Chondrocyte (in vitro differentiated cells): Measurements from ENCODE around the gene SNN. TPM values are rescaled to one million over a fixed set of nuclear protein-coding genes. Genes with fewer than 3 reads are reported as not detected.

Experiments
- DNase-seq: peaks from one replicate; pipeline ENCODE4 v3.0.0; 2021; ENCODE audit warnings: mixed read lengths, low spot score
- H3K27ac Mint-ChIP-seq: one replicate; pipeline ENCODE4 v1.8.0; 2021; ENCODE audit warnings: mild to moderate bottlenecking, moderate library complexity, mixed read lengths; ENCODE audit not compliant: unreplicated experiment
- H3K27me3 Mint-ChIP-seq: 2 replicates; pipeline ENCODE4 v1.8.0; 2021; ENCODE audit warnings: low read depth, mixed read lengths
- H3K36me3 Mint-ChIP-seq: 2 replicates; pipeline ENCODE4 v1.8.0; 2021; ENCODE audit warnings: low read depth, mixed read lengths
- H3K4me1 Mint-ChIP-seq: 2 replicates; pipeline ENCODE4 v1.8.0; 2021; ENCODE audit warnings: low read depth, mild to moderate bottlenecking, mixed read lengths
- H3K4me3 Mint-ChIP-seq: one replicate; pipeline ENCODE4 v1.8.0; 2021; ENCODE audit warnings: mild to moderate bottlenecking, moderate library complexity, mixed read lengths; ENCODE audit not compliant: unreplicated experiment
- H3K9me3 Mint-ChIP-seq: 2 replicates; pipeline ENCODE4 v1.8.0; 2021; ENCODE audit warnings: low read depth, mixed read lengths
- total RNA-seq: library from RNA; stranded (reverse); gene quantifications from 3 replicates; pipeline ENCODE4 v1.2.1, GENCODE V29; 2021
- TF ChIP-seq, protein P1 (sequence below): fragments of 200-600 bp; sonication (generic); IDR thresholded peaks from 2 replicates; pipeline ENCODE4 v1.5.0; 2021; ENCODE audit warnings: antibody characterized with exemption, mild to moderate bottlenecking, moderate library complexity

SNN gene
- total RNA-seq, 1 donor from 2014 or later = 15.3 TPM

DNA sequence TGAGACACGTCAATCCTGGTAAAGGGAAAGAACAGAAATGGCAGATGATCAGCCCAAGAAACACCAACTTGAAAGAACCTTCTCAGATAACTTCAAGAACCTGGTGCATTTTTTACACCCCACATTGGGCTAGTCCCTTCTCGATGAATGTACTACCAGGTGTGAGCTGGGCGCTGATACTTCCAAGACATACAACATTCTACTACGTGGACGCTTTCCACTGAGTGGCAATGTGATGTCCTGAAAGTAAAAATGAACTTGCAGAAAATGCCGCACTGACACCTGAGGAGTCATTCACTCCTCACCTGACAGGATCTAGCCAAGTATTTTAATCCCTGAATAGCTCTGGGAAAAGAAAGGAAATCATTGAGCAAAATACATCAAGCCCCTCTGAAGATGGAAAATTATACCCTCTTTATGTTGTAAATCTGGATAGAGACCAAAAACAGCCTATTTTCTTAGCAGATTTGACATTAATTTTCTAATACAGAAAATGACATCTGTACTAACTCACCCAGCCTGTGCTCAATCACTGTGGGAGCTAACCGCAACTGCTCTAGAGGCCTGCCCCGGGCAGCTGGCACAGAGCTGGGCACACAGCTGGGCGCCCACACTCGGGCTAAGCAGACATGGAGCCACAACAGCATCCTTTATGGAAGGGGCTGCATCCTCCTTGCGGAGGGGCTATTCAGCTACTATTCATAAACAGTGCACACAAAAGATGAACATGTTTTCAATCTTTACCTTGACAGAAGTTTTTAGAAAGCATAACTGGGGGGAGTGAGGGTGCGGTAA lies 16.2 kb downstream of the SNN start:
- H3K4me3 Mint-ChIP-seq = no peak overlapping the region

DNA sequence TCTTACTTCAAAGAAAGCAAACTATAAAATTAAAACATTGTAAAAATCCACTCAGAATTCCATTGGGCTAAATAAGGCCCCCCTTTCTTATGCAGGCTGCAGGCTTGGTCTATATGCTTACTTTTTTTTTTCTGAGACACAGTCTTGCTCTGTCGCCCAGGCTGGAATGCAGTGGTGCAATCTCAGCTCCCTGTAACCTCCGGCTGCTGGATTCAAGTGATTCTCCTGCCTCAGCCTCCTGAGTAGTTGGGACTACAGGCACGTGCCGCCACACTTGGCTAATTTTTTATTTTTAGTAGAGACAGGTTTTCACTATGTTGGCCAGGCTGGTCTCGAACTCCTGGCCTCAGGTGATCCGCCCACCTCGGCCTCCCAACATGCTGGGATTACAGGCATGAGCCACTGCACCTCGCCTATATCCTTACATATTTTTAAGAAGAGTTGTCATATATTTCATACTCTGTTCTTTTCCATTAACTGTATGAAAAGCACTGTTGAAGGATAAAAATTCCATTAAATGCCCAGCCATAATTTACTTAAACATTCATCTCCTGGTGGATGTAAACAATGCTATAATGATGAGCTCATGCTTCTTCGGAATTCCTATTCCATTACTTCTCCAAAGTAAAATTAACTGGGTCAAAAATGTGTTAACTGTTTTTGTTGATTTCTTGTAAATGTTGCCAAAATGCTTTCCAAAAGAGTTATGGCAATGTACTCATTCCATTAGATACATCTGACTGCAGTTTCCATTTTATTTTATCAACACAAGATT lies 17.8 kb downstream of the SNN start:
- peak overlapping the region; percentile 59 for H3K27ac Mint-ChIP-seq
- peaks cover 37% of the 10 kb centered on the region for H3K36me3 Mint-ChIP-seq
- no peaks in the 10 kb centered on the region for H3K27me3 Mint-ChIP-seq
- H3K9me3 Mint-ChIP-seq = no peaks in the 10 kb centered on the region
- peak; percentile 42 for DNase-seq
- no peak overlapping the region for H3K4me3 Mint-ChIP-seq
- TF ChIP-seq, protein P1, sequence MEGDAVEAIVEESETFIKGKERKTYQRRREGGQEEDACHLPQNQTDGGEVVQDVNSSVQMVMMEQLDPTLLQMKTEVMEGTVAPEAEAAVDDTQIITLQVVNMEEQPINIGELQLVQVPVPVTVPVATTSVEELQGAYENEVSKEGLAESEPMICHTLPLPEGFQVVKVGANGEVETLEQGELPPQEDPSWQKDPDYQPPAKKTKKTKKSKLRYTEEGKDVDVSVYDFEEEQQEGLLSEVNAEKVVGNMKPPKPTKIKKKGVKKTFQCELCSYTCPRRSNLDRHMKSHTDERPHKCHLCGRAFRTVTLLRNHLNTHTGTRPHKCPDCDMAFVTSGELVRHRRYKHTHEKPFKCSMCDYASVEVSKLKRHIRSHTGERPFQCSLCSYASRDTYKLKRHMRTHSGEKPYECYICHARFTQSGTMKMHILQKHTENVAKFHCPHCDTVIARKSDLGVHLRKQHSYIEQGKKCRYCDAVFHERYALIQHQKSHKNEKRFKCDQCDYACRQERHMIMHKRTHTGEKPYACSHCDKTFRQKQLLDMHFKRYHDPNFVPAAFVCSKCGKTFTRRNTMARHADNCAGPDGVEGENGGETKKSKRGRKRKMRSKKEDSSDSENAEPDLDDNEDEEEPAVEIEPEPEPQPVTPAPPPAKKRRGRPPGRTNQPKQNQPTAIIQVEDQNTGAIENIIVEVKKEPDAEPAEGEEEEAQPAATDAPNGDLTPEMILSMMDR = no peak
- H3K4me1 Mint-ChIP-seq = peaks cover 57% of the 10 kb centered on the region

More for the DNA sequence above, 16.2 kb downstream of the SNN start:
- H3K9me3 Mint-ChIP-seq = no peaks in the 10 kb centered on the region
- H3K36me3 Mint-ChIP-seq = peaks cover 35% of the 10 kb centered on the region
- H3K27ac Mint-ChIP-seq = peak overlapping the region; percentile 14
- no peaks in the 10 kb centered on the region for H3K27me3 Mint-ChIP-seq
- TF ChIP-seq, protein P1 = no peak
- DNase-seq = peak; percentile 14
- H3K4me1 Mint-ChIP-seq = peaks cover 45% of the 10 kb centered on the region

DNA sequence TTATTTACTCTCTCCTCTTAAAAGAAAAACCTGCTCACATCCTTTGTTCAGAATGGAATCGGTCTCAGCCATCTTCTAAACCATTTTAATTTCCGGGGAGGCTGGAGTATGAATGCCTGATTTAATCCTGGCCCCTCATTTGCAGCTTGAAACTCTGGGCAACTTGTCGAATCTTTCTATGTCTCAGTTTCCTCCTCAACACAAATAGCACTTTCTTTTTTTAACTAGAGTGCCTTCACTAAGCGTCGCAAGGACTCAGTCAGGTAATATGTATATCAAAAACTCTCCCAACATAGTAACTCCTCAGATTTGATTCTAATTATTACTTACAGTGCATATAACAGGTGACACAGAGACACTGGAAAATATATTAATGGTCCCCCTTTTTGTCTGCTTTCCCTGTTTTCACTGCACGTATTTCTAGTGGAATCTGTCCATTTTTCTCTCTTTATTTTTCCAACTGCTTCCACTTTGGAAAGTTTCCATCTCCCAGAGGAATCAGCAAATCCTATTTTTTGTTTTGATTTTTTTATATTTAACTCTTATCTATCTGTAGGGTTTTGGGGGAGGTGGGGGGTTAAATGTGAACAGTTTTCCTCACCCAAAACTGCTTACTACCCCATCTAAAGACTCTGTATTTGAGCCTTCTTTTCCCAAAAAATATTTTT lies 18.6 kb downstream of the SNN start:
- Mint-ChIP-seq H3K9me3 (no peaks in the 10 kb centered on the region), H3K4me1 (peaks cover 53% of the 10 kb centered on the region), H3K27me3 (no peaks in the 10 kb centered on the region), H3K36me3 (peaks cover 41% of the 10 kb centered on the region), H3K27ac (peak overlapping the region; percentile 25), H3K4me3 (no peak overlapping the region)
- TF ChIP-seq, protein P1 = no peak
- DNase-seq = no peak

GRCh38 chr16:11687601-11688519 lies 19.6 kb downstream of the SNN start:
- Mint-ChIP-seq H3K27me3 (no peaks in the 10 kb centered on the region), H3K9me3 (no peaks in the 10 kb centered on the region), H3K4me1 (peaks cover 43% of the 10 kb centered on the region), H3K4me3 (no peak overlapping the region), H3K36me3 (peaks cover 41% of the 10 kb centered on the region), H3K27ac (no peak overlapping the region)
- no peak for DNase-seq
- TF ChIP-seq, protein P1 = no peak
